Astrocyte of the spinal cord (primary cell): Measurements from ENCODE around the gene FSD1.

Experiments used
- DNase-seq: peaks from one replicate; pipeline ENCODE4 v3.0.0; 2011; ENCODE audit warnings: low read depth, low spot score
- H3K4me3 ChIP-seq: 2 replicates; pipeline ENCODE4 v1.5.1; 2011; ENCODE audit warnings: low read depth, mild to moderate bottlenecking, low read length, moderate library complexity
- CTCF ChIP-seq: IDR thresholded peaks from 2 replicates; pipeline ENCODE4 v1.5.1; 2012; ENCODE audit warnings: low read depth, mild to moderate bottlenecking, low read length, inconsistent platforms
- in situ Hi-C: cut with HindIII; loops from 2 replicates; pipeline ENCODE4 v1.10.0; 2017; ENCODE audit warnings: low sequenced_read_pairs

Gene FSD1

DNA sequence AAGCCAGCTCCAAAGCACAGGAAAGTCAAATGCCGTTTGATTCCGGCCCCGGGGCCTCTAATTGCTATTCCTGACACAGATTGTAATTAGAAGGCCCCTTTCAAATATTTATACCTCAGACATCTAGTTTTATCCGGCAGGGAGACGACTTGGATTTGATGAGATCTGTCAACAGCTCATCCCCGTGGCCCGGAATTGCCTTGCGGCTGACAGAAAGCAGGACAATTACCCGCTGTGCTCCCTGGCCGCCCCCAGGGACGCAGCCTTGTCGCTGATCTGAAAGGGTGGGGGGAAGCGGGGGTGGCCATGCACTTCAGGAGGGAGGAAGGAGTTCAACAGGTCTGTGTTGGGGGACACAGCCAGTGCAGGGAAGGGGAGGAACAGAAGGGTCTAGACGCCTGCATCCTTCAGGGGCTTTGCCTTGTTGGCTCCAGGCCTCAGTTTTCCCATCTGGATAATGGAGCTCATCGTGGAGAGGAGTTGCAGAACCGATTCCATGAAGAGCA is 27.2 kb upstream of the FSD1 start:
- no peak for TF ChIP-seq CTCF
- in situ Hi-C loops = no loop called here
- DNase-seq = no peak
- no peak overlapping the region for H3K4me3 ChIP-seq

DNA sequence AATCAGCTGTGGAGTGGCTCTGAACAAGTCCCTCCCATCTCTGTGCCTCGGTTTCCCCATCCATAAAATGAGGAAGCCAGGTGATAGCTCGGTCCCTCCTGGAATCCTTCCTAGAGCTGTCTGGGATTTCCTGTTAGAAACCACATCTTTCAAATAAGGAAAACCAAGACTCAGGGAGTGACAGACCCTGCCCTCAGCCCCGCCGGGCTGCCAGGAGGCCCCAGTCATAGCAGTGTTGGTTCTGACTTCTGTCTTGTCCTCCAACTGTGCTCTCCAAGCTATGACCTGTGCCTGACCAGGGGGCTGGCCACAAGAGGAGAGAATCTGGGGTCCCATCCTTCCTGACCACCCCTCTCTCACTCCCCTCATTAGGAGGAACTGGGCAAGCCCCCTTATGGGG is 26.4 kb upstream of the FSD1 start:
- no peak for TF ChIP-seq CTCF
- in situ Hi-C loops = no loop called here
- DNase-seq = no peak
- H3K4me3 ChIP-seq = no peak overlapping the region

DNA sequence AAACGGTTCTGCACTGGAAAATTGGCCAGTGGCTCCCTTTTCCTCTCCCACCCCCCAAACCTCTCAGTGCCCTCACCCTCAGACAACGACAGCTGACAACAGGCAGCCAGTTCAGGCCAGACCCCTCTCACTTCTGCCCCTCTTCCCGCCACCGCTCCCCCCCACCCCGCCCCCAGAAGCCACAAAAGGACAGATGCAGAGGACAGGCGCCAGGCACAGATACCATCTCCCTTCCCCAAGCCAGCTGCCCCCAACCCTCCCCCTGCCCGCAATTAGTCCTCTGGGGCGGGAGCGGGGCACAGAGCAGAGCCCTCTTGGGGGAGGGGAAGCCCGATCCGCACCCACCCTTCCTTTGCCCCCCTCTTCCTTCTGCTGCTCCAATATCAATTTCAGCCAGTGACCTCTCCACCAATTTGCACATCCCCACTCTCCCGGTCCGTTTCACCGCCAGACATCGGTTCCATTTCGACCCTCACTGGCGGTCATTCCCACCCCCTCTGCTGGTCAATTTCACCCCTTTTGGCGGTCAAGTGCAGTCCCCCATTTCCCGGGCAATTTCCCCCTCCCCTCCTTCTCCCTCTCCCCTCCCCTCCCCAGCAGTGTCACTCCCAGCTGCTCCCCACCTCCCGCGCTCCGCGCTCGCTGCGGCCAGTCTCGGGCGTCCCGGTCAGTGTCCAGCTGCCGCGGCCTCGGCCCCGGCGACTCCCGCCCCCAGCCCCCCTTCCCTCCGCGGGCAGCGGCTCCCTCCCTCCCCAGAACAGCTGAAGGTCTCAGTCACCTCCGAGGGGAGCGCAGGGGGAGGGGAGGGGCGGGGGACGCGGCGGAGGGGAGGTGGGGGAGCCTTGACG is 25.8 kb upstream of the FSD1 start, which contains the start of gene SHD:
Gene SHD (plus strand): TSS at position 848 of the 848 bp plus-strand sequence. CDS start 798 bp downstream, outside the sequence.
- no peak within 1 kb of the TSS for H3K4me3 ChIP-seq
- in situ Hi-C loops = no loop called here
- no peak for TF ChIP-seq CTCF

GRCh38 chr19:4279267-4279529 is 25.2 kb upstream of the FSD1 start:
- no peak for TF ChIP-seq CTCF
- no peak for DNase-seq
- in situ Hi-C loops = no loop called here
- H3K4me3 ChIP-seq = no peak overlapping the region

More for the DNA sequence above, 25.8 kb upstream of the FSD1 start, which contains the start of gene SHD:
- DNase-seq = no peak

GRCh38 chr19:4279530-4280422 is 24.6 kb upstream of the FSD1 start:
- in situ Hi-C loops = no loop called here
- DNase-seq = no peak
- H3K4me3 ChIP-seq = no peak overlapping the region
- TF ChIP-seq CTCF = no peak

- no peak for TF ChIP-seq CTCF
- in situ Hi-C loops = no loop called here
- no peak for DNase-seq
- no peak overlapping the region for H3K4me3 ChIP-seq
These were observed 20.0 kb upstream of the FSD1 start for GRCh38 chr19:4284176-4284958.
